WTC11 (cell line): ENCODE measurements around the gene ID3.

Experiments used
- CREB1 ChIP-seq: sonication (generic); formaldehyde crosslinking; IDR thresholded peaks from 2 replicates; pipeline ENCODE4 v1.8.0; 2023; ENCODE audit warnings: mild to moderate bottlenecking, missing genetic modification reagents
- CTCF ChIP-seq: fragments of 200-600 bp; IDR thresholded peaks from 2 replicates; pipeline ENCODE4 v1.8.0; 2022; ENCODE audit warnings: antibody characterized with exemption
- ETV6 ChIP-seq: sonication (generic); formaldehyde crosslinking; IDR thresholded peaks from 2 replicates; pipeline ENCODE4 v1.8.1; 2022; ENCODE audit warnings: mild to moderate bottlenecking, missing genetic modification reagents
- NFATC4 ChIP-seq: fragments of 250-450 bp; sonication (Bioruptor Pico); IDR thresholded peaks from 2 replicates; pipeline ENCODE4 v1.9.0; 2021; ENCODE audit warnings: mild to moderate bottlenecking
- NFE2L1 ChIP-seq: sonication (generic); formaldehyde crosslinking; IDR thresholded peaks from 2 replicates; pipeline ENCODE4 v1.8.1; 2023; ENCODE audit warnings: missing genetic modification reagents
- NR2C2 ChIP-seq: sonication (generic); formaldehyde crosslinking; IDR thresholded peaks from 2 replicates; pipeline ENCODE4 v1.8.0; 2022; ENCODE audit warnings: mild to moderate bottlenecking, missing genetic modification reagents
- ZNF232 ChIP-seq: sonication (generic); formaldehyde crosslinking; IDR thresholded peaks from 2 replicates; pipeline ENCODE4 v1.8.0; 2022; ENCODE audit warnings: mild to moderate bottlenecking, missing genetic modification reagents
- ZNF512 ChIP-seq: sonication (generic); formaldehyde crosslinking; IDR thresholded peaks from 2 replicates; pipeline ENCODE4 v1.8.1; 2022; ENCODE audit warnings: missing genetic modification reagents, borderline replicate concordance
- TF ChIP-seq, protein P1 (sequence below): sonication (generic); formaldehyde crosslinking; IDR thresholded peaks from 2 replicates; pipeline ENCODE4 v1.8.1; 2023; ENCODE audit warnings: mild to moderate bottlenecking, missing genetic modification reagents, moderate library complexity
- TF ChIP-seq, protein P2 (sequence below): sonication (generic); formaldehyde crosslinking; IDR thresholded peaks from 2 replicates; pipeline ENCODE4 v1.8.0; 2023; ENCODE audit warnings: missing genetic modification reagents
- TF ChIP-seq, protein P3 (sequence below): sonication (generic); formaldehyde crosslinking; IDR thresholded peaks from 2 replicates; pipeline ENCODE4 v1.8.1; 2023; ENCODE audit warnings: mild to moderate bottlenecking, missing genetic modification reagents, moderate library complexity
- TF ChIP-seq, protein P4 (sequence below): sonication (generic); formaldehyde crosslinking; IDR thresholded peaks from 2 replicates; pipeline ENCODE4 v1.8.0; 2022; ENCODE audit warnings: mild to moderate bottlenecking, missing genetic modification reagents

GRCh38 chr1:23509896-23510295 is 49.4 kb downstream of the ID3 start:
- no peak for TF ChIP-seq CTCF
- no peak for TF ChIP-seq CREB1 (CRISPR knock-in tag)
- TF ChIP-seq ETV6 (CRISPR knock-in tag) = no peak
- no peak for TF ChIP-seq NR2C2
- TF ChIP-seq, protein P1, sequence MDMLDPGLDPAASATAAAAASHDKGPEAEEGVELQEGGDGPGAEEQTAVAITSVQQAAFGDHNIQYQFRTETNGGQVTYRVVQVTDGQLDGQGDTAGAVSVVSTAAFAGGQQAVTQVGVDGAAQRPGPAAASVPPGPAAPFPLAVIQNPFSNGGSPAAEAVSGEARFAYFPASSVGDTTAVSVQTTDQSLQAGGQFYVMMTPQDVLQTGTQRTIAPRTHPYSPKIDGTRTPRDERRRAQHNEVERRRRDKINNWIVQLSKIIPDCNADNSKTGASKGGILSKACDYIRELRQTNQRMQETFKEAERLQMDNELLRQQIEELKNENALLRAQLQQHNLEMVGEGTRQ (CRISPR knock-in tag) = no peak
- TF ChIP-seq, protein P2, sequence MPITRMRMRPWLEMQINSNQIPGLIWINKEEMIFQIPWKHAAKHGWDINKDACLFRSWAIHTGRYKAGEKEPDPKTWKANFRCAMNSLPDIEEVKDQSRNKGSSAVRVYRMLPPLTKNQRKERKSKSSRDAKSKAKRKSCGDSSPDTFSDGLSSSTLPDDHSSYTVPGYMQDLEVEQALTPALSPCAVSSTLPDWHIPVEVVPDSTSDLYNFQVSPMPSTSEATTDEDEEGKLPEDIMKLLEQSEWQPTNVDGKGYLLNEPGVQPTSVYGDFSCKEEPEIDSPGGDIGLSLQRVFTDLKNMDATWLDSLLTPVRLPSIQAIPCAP = no peak
- TF ChIP-seq, protein P3, sequence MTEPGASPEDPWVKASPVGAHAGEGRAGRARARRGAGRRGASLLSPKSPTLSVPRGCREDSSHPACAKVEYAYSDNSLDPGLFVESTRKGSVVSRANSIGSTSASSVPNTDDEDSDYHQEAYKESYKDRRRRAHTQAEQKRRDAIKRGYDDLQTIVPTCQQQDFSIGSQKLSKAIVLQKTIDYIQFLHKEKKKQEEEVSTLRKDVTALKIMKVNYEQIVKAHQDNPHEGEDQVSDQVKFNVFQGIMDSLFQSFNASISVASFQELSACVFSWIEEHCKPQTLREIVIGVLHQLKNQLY (CRISPR knock-in tag) = no peak
- TF ChIP-seq NFATC4 (CRISPR knock-in tag) = no peak
- TF ChIP-seq ZNF232 (CRISPR knock-in tag) = no peak
- TF ChIP-seq ZNF512 = no peak
- TF ChIP-seq, protein P4, sequence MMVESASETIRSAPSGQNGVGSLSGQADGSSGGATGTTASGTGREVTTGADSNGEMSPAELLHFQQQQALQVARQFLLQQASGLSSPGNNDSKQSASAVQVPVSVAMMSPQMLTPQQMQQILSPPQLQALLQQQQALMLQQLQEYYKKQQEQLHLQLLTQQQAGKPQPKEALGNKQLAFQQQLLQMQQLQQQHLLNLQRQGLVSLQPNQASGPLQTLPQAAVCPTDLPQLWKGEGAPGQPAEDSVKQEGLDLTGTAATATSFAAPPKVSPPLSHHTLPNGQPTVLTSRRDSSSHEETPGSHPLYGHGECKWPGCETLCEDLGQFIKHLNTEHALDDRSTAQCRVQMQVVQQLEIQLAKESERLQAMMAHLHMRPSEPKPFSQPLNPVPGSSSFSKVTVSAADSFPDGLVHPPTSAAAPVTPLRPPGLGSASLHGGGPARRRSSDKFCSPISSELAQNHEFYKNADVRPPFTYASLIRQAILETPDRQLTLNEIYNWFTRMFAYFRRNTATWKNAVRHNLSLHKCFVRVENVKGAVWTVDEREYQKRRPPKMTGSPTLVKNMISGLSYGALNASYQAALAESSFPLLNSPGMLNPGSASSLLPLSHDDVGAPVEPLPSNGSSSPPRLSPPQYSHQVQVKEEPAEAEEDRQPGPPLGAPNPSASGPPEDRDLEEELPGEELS (CRISPR knock-in tag) = no peak
- TF ChIP-seq NFE2L1 (CRISPR knock-in tag) = no peak
